Esophagus muscularis mucosa (tissue), 4 donors: Measurements from ENCODE around the gene LFNG. TPM values are rescaled to one million over a fixed set of nuclear protein-coding genes. Genes with fewer than 3 reads are reported as not detected.

ENCODE experiments used
- DNase-seq: peaks from one replicate; pipeline ENCODE4 v3.0.0-alpha.2; 2017; ENCODE audit errors: extremely low spot score
- H3K27ac ChIP-seq, 4 donors: fragments of 200-600 bp; sonication (generic); replicated peaks in 1 of 4; 1 replicate in 3 of 4; 2 replicates in 1 of 4; pipeline ENCODE4 v1.5.1; 2016 to 2019; ENCODE audit warnings: mild to moderate bottlenecking in 1 of 4
- H3K27me3 ChIP-seq, 4 donors: fragments of 200-600 bp; sonication (generic); one replicate each; pipeline versions ENCODE4 v1.5.1 to v1.6.0; 2016 to 2019
- H3K36me3 ChIP-seq, 4 donors: fragments of 200-600 bp; sonication (generic); one replicate each; pipeline ENCODE4 v1.5.1; 2016 to 2019
- H3K4me1 ChIP-seq, 4 donors: fragments of 200-600 bp; sonication (generic); one replicate each; pipeline ENCODE4 v1.5.1; 2016 to 2019
- H3K4me3 ChIP-seq, 4 donors: fragments of 200-600 bp; sonication (generic); 1 replicate in 2 of 4; 2 replicates in 2 of 4; pipeline ENCODE4 v1.5.1; 2016 to 2019; ENCODE audit warnings: mild to moderate bottlenecking in 4 of 4, moderate library complexity in 1 of 4
- H3K9me3 ChIP-seq, 4 donors: fragments of 200-600 bp; sonication (generic); 1 replicate in 3 of 4; 2 replicates in 1 of 4; pipeline ENCODE4 v1.5.1; 2016 to 2019
- CTCF ChIP-seq, 3 experiments: fragments of 200-600 bp in 2 of 3; fragments of 450-650 bp in 1 of 3; sonication (generic) in 2 of 3; IDR thresholded peaks; one replicate each; pipeline ENCODE4 v1.5.1; 2017 to 2019; ENCODE audit warnings: antibody characterized with exemption in 3 of 3, mild to moderate bottlenecking in 2 of 3, moderate library complexity in 1 of 3
- EP300 ChIP-seq: sonication (generic); formaldehyde crosslinking; IDR thresholded peaks from one replicate; pipeline ENCODE4 v1.6.1; 2017; ENCODE audit warnings: antibody characterized with exemption
- POLR2A ChIP-seq: fragments of 450-650 bp; IDR thresholded peaks from one replicate; pipeline ENCODE4 v1.6.1; 2017; ENCODE audit warnings: antibody characterized with exemption, moderate library complexity, mild to moderate bottlenecking, low read depth
- POLR2AphosphoS5 ChIP-seq, 2 donors: sonication (generic); formaldehyde crosslinking; IDR thresholded peaks; one replicate each; pipeline ENCODE4 v1.6.1; 2017; ENCODE audit warnings: antibody characterized with exemption in 2 of 2
- WGBS: methylation state at CpG from one replicate; pipeline ENCODE4 v1.1.5; 2018; 5-methylcytosine and 5-hydroxymethylcytosine counted together
- intact Hi-C: fragments of 100-400 bp; cut with DNase I; formaldehyde crosslinking; loops from one replicate; pipeline ENCODE4 v1.15.1; 2023
- total RNA-seq, 4 donors: library from RNA; depleted of rRNA; stranded (reverse); fragments of >200 nt; gene quantifications; one replicate each; pipeline versions ENCODE4 v1.1.0 to v1.2.1, GENCODE V29; 2016

Gene LFNG
- total RNA-seq, 4 donors from 2014 or later = 6.1 to 10.7 (median 8.3) TPM

- no peak for TF ChIP-seq POLR2AphosphoS5 (IDR thresholded peaks at IDR 0.05)
- no peak for TF ChIP-seq POLR2A
- no peak for TF ChIP-seq EP300
- TF ChIP-seq CTCF (IDR thresholded peaks at IDR 0.05) = no peak
- Histone ChIP-seq H3K36me3 (no peaks in the 10 kb centered on the region), H3K4me3 (no peak overlapping the region), H3K27ac (no peak overlapping the region), H3K9me3 (no peaks in the 10 kb centered on the region), H3K4me1 (peaks cover 19 to 29% (median 19%) of the 10 kb centered on the region in 4 donors), H3K27me3 (peaks cover 0 to 30% (median 0%) of the 10 kb centered on the region in 4 donors)
- no peak for DNase-seq
- intact Hi-C loops = no loop called here
- 94% methylated on average over 9 of the region's 21 CpGs for WGBS
Observed at GRCh38 chr7:2504128-2504888, 15.3 kb upstream of the LFNG start.

GRCh38 chr7:2504889-2505375 is 14.6 kb upstream of the LFNG start:
- H3K27ac ChIP-seq = no peak overlapping the region
- no peaks in the 10 kb centered on the region for H3K36me3 ChIP-seq
- TF ChIP-seq POLR2A (no peak), POLR2AphosphoS5 (IDR thresholded peaks at IDR 0.05) (no peak), CTCF (IDR thresholded peaks at IDR 0.05) (no peak), EP300 (no peak)
- WGBS = 81% methylated on average over 5 of the region's 19 CpGs
- peaks cover 0 to 30% (median 0%) of the 10 kb centered on the region in 4 donors for H3K27me3 ChIP-seq
- H3K9me3 ChIP-seq = no peaks in the 10 kb centered on the region
- H3K4me1 ChIP-seq = peaks cover 21 to 36% (median 25%) of the 10 kb centered on the region in 4 donors
- DNase-seq = no peak
- H3K4me3 ChIP-seq = no peak overlapping the region
- intact Hi-C loops = no loop called here

GRCh38 chr7:2505401-2505800 is 14.2 kb upstream of the LFNG start:
- intact Hi-C loops = no loop called here
- Histone ChIP-seq H3K27me3 (peaks cover 0 to 25% (median 0%) of the 10 kb centered on the region in 4 donors), H3K9me3 (no peaks in the 10 kb centered on the region), H3K36me3 (no peaks in the 10 kb centered on the region), H3K4me1 (peaks cover 24 to 40% (median 29%) of the 10 kb centered on the region in 4 donors), H3K27ac (no peak overlapping the region), H3K4me3 (no peak overlapping the region)
- no peak for TF ChIP-seq EP300
- TF ChIP-seq CTCF (IDR thresholded peaks at IDR 0.05) = no peak
- TF ChIP-seq POLR2A = no peak
- TF ChIP-seq POLR2AphosphoS5 (IDR thresholded peaks at IDR 0.05) = no peak
- no peak for DNase-seq
- 90% methylated on average over 10 of the region's 14 CpGs for WGBS

GRCh38 chr7:2507208-2507916 is 12.2 kb upstream of the LFNG start:
- peaks cover 42 to 60% (median 49%) of the 10 kb centered on the region in 4 donors for H3K4me1 ChIP-seq
- no peaks in the 10 kb centered on the region for H3K36me3 ChIP-seq
- TF ChIP-seq EP300 (no peak), POLR2A (no peak), POLR2AphosphoS5 (IDR thresholded peaks at IDR 0.05) (no peak), CTCF (IDR thresholded peaks at IDR 0.05) (no peak)
- H3K27ac ChIP-seq = no peak overlapping the region
- H3K9me3 ChIP-seq = no peaks in the 10 kb centered on the region
- WGBS = 76% methylated on average over 24 of the region's 26 CpGs
- intact Hi-C loops = no loop called here
- H3K27me3 ChIP-seq = peaks cover 0 to 14% (median 0%) of the 10 kb centered on the region in 4 donors
- H3K4me3 ChIP-seq = no peak overlapping the region
- DNase-seq = no peak
